GM18499 (cell line): ENCODE measurements around the gene GIPC1.
"Not testable (repeated sequence)": the region's sequence is repeated elsewhere in the genome, so short reads cannot be mapped to it uniquely, and the experiment has no call there.

ENCODE experiments used
- ATAC-seq: cut with Tn5 transposase; IDR thresholded peaks from one replicate; pipeline ENCODE4 v1.9.1; 2021; ENCODE audit warnings: moderate number of reproducible peaks; ENCODE audit not compliant: insufficient read depth, unreplicated experiment

Gene GIPC1

DNA sequence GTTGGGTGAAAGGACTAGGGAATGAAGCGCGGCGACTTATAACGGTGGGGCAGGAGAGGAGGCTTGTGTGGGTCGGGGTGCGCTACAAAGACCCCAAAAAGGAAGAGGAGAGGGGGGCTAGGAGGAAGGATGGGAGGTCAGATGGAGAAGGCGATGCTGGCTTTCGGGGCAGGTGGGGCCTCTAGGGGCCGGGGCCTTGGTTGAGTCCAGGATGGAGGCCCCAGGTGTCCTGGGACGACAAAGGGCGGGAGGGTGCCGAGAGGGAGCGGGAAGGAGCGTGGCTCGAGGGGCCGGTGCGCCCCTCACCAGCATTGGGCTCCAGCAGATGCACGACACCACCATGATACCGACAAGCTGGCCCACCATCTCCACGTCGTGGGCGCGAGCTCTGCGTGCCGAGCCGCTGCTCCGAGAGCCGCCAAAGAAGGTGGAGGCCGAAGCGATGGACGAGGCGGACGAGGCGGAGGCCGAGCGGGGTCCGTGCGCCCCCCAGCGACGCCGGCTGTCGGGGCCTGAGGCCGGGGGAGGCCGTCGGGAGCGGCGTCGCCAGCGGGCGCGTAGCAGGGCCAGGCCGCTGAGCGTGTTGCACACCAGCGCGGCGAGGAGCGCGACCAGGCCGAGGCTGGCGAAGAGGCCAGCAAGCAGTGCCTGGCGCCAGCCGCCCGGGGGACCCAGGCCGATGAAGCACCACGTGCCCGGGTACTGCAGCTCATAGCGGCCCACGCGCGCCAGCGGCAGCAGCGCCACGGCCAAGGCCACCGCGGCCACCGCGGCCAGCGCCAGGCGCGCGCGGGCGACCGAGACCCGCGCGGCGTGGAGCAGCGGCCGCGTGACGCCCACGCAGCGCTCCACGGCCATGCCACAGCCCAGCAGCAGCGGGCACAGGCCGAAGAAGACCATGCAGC, 22.6 kb downstream of the GIPC1 start:
- ATAC-seq = no peak

DNA sequence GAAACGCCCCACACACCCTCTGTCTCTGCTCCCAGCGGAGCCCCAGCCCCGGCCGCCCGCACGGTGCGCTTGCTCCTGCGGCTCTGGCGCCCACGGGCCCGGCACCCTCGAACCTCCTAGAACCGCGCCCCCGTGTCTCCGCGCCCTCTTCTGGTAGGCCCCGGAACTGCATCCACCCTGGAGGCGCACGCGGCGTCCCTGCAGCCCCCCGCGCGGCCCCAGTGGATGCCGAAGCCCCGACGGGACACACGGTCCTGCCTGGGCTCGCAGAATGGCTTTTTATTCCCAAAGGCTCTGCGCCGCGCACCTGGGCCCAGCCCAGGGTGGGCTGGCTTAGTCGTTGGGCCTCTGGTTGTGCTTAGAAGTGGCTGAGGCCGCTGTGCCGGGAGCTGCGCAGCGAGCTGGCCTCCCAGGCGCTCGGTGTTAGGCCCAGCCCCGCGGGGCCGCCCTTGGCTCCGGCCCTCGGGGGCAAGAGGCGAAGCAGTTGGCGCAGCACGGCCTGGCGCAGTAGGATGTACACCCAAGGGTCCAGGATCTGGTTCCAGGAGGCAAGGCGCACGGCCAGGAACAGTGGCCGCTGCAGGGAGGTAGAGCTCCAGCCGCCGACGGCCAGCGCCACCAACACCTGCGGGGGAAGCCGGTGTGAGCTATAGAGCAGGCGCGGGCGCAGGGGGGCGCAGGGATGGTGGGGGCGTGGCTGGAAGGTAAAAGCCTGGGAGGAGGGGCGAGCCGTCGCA, 23.6 kb downstream of the GIPC1 start:
- no peak for ATAC-seq

GRCh38 chr19:14471436-14472187, 24.3 kb downstream of the GIPC1 start:
- no peak for ATAC-seq

- ATAC-seq = no peak
Measured at GRCh38 chr19:14470031-14470876, 25.7 kb downstream of the GIPC1 start.

- ATAC-seq = no peak
Measured at GRCh38 chr19:14467816-14468215, 28.1 kb downstream of the GIPC1 start.

DNA sequence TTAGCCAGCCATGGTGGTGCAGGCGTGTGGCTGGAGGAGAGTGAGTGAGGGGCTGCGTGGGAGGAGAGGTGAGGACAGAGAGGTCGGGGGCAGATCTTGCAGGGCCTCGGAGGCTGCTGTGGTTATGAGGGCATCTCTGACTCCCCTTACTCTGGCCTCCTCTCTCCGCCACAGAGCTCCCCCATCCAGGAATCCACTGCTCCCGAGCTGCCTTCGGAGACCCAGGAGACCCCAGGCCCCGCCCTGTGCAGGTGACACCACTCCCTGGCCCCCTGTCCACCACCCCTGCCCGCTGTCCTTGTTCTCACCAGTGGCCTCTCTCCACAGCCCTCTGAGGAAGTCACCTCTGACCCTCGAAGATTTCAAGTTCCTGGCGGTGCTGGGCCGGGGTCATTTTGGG, 28.5 kb downstream of the GIPC1 start:
- no peak for ATAC-seq

DNA sequence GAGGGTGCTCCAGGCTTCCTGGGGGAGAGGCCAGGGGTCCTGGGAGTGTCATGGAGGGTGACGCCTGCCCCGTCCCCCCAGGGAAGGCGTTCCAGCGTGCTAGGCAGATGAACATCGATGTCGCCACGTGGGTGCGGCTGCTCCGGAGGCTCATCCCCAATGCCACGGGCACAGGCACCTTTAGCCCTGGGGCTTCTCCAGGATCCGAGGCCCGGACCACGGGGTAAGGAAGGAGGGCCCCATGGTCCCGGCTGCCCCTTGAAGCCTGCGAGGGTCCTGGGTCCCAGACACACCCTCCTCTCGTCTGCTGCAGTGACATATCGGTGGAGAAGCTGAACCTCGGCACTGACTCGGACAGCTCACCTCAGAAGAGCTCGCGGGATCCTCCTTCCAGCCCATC, 32.2 kb downstream of the GIPC1 start:
- ATAC-seq = no peak

GRCh38 chr19:14462401-14462800, 33.5 kb downstream of the GIPC1 start:
- not testable (repeated sequence) for ATAC-seq

GRCh38 chr19:14460935-14461334, 35.0 kb downstream of the GIPC1 start:
- ATAC-seq = no peak

DNA sequence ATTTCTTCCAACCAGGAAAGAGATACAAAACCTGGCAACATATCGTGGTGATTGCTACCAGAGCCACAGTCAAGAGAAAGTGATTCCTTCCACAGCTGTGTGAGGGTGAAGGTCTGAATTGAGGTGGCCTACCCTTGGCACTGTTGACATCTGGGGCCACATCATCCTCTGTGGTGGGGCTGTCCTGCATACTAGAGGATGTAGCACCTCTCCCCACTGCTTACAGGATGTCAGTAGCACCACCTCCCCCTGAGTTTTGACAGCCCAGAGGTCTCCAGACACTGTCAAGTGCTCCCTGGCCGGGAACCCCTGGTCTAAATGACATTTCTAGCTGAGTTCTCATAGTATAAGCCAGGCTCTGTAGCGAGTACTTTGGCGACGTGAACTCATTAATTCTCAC, 36.2 kb downstream of the GIPC1 start:
- ATAC-seq = no peak

DNA sequence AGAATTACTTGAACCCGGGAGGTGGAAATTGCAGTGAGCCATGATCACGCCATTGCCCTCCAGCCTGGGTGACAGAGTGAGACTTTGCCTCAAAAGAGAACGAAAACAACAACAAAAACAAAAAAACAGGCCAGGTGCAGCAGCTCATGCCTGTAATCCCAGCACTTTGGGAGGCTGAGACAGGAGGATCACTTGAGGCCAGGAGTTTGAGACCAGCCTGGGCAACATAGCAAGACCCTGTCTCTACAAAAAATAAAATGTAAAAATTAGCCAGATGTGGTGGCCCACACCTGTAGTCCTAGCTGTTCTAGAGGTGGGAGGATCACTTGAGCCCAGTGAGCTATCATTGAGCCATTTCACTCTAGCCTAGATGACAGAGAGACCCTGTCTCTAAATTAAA, 43.6 kb downstream of the GIPC1 start:
- not testable (repeated sequence) for ATAC-seq

DNA sequence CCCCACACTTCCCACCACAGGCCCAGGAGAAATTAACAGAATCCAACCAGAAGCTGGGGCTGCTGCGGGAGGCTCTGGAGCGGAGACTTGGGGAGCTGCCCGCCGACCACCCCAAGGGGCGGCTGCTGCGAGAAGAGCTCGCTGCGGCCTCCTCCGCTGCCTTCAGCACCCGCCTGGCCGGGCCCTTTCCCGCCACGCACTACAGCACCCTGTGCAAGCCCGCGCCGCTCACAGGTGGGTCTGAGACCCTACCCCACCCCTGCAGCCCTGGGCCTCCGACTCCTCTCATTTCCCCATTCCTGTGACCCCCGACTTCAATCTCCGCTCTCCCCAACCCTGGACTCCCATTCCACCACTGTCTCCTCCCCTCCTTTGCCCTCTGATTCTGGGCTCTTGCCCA, 45.1 kb downstream of the GIPC1 start:
- ATAC-seq = no peak

DNA sequence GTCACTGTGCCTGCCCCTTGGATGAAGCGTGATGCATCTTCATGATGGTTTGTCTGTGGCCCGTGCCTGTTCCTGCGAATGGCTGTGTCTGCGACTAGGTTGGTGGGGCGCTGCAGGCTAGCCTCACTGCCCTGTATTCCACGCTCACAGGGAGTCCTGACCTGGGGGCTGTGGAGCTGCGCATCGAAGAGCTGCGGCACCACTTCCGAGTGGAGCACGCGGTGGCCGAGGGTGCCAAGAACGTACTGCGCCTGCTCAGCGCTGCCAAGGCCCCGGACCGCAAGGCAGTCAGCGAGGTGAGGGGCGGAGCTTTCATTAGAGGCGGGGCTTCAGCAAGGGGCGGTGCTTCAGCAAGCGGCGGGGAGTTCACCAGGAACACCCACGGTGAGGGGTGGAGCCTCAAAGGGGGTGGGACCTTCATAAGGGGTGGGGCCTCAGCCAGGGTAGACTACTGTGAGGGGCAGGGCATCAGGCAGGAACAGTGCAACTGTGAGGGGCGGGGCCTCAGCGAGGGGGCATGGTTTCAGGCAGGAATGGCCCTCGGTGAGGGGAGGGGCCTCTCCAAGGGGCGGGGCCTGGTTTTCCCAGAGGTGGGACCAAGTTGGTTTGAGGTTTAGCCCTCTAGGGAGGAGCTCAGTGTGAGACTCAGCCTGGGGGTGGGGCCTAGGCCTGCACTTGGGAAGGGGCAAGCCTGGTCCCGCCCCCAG, 45.6 kb downstream of the GIPC1 start:
- ATAC-seq = no peak

- ATAC-seq = no peak
Measured at GRCh38 chr19:14449321-14449720, 46.6 kb downstream of the GIPC1 start.

GRCh38 chr19:14446336-14447036, 49.4 kb downstream of the GIPC1 start:
- no peak for ATAC-seq

DNA sequence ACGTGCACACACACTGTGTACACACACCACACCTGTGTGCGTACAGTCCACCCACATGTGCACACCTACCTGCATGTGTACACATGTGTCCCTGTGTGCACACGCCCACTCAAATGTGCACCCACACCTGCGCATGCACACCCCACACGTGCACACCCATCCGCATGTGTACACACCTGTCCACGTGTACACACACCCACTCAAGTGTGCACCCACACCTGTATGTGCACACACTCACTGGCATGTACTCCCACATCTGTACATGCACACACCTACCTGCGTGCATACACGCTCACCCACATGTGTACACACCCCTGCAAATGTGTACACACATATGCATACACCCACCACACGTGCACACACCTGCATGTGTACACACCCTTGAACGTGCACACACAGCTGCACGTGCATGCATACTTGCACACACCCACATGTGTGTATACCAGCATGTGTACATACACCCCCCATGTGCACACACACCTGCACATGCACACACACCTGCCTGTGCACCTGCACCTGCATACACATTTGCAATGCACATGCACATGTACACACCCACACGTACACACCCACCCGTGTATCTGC, 52.2 kb downstream of the GIPC1 start:
- ATAC-seq = no peak

DNA sequence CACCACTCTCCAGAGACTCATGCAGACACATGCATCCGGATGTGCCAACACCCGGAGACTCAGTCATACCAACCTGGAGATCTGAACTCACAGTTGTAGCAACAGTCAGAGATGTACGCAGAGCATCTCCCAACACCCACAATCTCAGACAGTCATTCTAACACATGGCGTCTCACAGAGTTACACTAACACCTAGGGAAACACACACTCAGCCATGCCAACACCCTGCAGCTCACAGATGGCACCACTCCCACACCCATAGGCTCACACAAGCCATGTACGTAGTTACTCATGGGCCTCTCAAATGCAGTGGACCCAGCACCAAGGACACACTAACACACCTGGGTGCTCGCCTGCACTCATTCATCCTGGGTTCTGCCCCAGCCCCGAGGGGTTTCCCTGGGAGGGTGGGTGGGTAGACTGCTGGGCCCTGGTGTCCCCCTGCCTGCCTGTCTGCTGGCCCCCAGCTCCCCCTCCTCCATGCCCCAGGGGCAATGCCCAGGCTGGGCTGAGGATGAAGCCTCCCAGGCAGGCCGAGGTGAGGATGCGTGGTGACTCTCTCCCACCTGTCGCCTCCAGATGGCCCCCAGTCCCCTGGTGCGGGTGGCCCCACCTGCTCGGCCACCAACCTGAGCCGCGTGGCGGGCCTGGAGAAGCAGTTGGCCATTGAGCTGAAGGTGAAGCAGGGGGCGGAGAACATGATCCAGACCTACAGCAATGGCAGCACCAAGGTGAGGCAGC, 52.9 kb downstream of the GIPC1 start:
- ATAC-seq = no peak
